ENCODE measurements around the gene C1orf159. TPM values are rescaled to one million over a fixed set of nuclear protein-coding genes. Genes with fewer than 3 reads are reported as not detected.
A peak's percentile ranks its signal among the peaks of the same experiment; 100 is the strongest.
"Not testable (repeated sequence)": the region's sequence is repeated elsewhere in the genome, so short reads cannot be mapped to it uniquely, and the experiment has no call there.

The C1orf159 gene
- polyA plus RNA-seq, 3 donors, result 6.4 to 20.1 (median 14.1) TPM

DNA sequence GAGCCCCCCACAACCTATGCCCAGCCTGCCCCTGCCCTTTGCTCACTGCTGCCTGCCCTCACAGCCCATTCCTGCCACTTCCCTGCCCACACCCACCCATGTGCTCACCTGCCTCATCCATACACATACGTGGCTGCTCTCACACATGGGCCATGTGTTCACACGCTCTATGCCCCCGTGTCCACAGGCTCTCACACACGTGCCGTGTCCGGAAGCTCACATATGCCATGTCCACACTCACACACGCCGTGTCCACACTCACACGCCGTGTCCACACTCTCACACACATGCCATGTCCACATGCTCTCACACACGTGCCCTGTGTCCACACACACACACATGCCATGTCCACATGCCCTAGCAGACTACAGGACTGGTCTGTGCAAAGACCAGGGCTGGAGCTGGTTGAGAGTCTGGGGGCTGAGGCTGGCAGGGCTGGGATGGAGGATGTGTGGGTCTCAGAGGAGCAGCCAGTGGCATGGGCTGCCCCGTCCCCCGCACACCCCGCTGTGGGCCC is 41.2 kb downstream of the C1orf159 start:
- DNase-seq (ENCODE audit: extremely low read depth in 1 of 11, low read depth in 9 of 11, low spot score in 4 of 11), result no peak

- DNase-seq (ENCODE audit: extremely low read depth in 1 of 11, low read depth in 9 of 11, low spot score in 4 of 11), result no peak
Measured at GRCh38 chr1:1073743-1074587, 41.9 kb downstream of the C1orf159 start, which contains the start of gene RNF223. Gene RNF223, minus strand, starts transcription at chr1:1074306. Its CDS starts 1,740 bp downstream, at chr1:1072566.

DNA sequence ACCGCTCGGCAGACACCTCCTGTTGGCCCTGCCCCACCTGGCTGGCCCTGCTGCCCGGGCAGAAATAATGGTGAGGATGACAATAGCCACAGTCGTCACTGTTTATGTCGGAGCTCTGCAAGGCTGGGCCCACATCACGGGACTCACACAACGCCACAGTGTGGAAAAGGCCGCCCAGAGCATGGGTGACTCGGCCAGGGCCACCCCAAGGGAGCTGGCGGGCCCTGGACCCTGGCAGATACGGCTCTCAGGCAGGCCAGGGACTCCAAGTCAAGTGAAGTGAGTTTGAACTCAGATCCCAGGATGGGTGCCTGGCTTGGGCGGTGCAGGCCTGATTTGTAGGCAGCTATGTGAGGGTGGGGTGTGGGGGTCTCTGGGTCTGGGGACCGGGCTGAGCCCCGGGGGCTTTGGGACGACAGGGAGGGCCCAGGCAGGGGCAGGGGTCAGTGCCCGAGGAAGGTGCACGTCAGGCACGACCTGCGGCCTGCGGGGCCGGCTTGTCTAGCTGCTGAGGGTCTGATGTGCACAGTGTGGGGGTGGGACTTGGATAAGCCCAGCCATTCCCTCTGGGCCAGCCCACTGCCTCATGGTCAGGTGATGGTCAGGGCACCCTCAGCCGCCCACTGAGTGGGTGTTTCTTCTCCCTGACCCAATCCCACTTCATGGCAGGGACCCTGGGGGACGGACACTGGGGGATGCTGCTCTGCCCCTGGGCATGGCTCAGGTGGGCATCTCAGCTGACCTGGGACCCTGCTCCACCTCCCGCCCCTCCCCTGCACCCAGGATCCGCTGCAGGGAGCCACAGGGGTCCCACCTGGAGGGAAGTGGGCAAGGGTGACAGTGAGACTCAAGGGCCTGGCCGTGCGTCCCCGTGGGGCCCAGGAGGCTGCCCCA is 42.8 kb downstream of the C1orf159 start:
- DNase-seq (ENCODE audit: extremely low read depth in 1 of 11, low read depth in 9 of 11, low spot score in 4 of 11), result no peak

- no peak for DNase-seq (ENCODE audit: extremely low read depth in 1 of 11, low read depth in 9 of 11, low spot score in 4 of 11)
Measured at GRCh38 chr1:1072299-1072848, 43.5 kb downstream of the C1orf159 start.

DNA sequence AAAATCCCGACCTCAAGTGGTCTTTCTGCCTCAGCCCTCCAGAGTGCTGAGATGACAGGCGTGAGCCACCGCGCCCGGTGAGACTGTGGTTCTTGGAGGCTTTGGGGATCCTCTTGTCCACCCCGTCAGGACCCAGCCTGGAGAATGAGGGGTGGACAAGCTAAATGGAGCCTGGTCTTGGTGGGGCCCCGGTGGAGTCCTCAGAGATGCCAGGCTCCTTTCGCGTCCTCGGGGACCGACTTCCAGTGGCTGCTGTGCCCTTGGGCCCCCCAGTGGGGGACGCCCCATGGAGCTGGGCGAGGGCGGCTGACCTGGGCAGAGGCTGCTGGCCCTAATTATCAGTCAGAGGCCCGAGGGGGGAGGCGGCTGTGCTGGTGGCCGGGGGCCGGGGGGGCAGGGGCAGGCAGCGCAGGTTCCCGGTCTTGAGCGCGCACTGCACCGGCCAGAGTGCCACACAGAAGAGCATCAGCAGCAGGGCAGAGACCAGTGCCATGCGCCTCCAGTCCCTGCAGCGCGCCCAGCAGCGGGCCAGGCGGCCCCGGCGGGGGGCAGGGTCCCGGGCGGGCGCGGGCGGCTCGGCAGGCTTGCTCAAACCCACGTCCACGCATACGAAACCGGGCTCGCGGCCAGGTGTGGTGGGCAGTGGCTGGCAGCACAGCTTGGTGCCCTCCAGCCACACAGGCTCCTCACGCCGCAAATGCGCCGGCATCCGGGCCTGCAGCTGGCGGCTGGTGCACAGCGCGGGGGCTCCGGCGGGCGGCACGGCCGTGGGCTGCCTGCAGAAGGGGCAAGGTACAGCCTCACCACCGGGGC is 44.2 kb downstream of the C1orf159 start:
- no peak for DNase-seq (ENCODE audit: extremely low read depth in 1 of 11, low read depth in 9 of 11, low spot score in 4 of 11)

DNA sequence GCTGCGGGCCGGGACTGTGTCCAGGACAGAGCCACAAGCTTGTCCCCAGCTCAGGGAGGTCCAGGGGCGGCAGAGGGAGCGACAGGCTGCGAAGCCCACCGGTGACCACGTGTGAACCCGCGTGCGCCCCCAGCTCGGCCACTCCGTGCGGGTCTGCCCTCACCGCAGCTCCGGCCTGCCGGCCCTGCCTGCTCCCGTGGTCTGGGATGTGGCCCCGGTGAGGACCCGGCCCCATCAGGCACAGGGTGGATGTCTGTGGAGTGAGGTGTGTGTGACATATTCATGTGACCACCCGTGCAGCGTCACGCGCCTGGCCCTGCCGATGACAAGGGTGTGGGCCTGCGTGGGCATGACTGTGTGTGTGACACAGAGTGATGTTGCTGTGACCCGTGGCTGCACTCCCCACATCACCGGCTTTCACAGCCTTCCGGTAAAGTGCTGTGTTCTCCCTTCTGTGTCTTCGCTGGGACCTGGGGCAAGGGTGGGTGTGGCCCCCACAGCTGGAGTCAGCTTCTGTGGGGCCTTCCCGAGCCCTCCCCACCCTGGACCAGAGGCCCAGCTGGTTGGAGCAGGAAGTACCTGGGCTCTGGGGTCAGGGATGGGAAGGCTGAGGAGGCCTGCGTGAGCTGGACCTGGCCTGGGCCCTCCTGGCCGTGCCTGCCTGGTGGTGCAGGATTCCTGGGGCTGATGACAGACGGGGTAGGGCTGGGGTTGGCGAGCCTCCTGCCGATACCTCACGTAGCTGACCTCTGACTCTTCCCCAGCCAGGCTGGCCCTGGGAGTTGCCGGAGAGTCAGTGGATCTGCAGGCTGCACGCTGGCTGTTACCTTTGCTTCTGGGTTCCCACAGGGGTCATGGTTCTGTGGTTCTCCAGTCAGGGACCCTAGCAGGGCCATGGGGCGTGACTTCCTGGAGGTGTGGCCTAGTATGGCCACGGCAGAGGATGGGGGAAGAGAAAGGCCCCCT is 45.9 kb downstream of the C1orf159 start:
- no peak for DNase-seq (ENCODE audit: extremely low read depth in 1 of 11, low read depth in 9 of 11, low spot score in 4 of 11)

GRCh38 chr1:1069056-1069710 is 46.7 kb downstream of the C1orf159 start:
- peak in 2 of 11 donors; percentile 51 to 57 for DNase-seq (ENCODE audit: extremely low read depth in 1 of 11, low read depth in 9 of 11, low spot score in 4 of 11)

DNA sequence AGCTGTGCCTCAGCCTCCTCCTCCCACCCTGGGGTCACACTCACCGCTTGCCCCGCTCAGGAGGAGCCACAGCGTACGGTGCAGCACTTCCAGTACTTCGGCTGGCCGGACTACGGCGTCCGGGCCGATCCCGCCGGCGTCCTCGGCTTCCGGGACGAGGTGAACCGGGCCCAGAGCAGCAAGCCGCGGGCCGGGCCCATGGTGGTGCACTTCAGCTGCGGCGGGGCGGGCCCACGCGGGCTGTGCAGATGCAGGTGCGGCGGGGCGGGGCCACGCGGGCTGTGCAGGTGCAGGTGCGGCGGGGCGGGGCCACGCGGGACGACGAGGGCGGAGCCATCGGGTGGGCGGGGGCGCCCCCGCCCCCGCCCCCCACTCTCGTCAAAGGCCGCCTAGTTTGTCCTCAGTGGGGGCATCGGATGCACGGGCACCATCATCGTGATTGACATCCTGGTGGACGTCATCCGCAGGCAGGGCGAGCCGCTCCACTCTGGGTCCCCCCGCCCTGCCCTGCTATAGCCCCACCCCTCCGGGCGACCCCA is 47.3 kb downstream of the C1orf159 start:
- no peak for DNase-seq (ENCODE audit: extremely low read depth in 1 of 11, low read depth in 9 of 11, low spot score in 4 of 11)

DNA sequence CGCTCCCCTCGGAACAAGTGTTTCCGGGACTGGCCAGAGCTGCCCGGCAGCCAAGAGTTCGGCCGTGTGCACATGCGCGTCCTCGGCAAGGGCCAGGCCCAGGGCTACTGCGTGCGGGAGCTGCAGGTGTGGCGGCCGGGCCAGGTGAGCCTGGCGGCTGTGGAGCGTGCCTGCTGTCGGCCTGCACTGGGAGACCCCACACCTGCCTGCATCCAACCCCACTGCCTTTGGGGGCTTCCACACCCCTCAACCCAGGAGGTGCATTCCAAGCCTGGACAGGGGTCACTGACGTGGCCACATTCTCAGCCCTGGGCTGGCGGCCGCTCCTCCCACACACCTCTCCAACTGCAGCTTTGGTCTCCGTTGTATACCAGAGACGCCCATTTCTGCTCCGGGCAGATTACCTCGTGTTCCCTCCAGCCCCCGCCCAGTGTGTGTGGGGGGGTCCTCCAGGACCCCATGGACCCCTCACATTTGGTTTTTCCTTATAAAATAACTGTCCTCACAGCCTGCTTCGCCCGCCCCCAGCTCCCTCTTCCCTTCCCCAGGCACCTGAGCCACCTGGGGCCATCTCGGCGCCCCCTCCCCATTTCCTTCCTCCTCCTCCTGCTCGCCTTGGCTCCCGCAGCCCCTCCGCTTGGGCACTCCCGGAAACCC is 47.9 kb downstream of the C1orf159 start:
- DNase-seq (ENCODE audit: extremely low read depth in 1 of 11, low read depth in 9 of 11, low spot score in 4 of 11), result no peak

DNA sequence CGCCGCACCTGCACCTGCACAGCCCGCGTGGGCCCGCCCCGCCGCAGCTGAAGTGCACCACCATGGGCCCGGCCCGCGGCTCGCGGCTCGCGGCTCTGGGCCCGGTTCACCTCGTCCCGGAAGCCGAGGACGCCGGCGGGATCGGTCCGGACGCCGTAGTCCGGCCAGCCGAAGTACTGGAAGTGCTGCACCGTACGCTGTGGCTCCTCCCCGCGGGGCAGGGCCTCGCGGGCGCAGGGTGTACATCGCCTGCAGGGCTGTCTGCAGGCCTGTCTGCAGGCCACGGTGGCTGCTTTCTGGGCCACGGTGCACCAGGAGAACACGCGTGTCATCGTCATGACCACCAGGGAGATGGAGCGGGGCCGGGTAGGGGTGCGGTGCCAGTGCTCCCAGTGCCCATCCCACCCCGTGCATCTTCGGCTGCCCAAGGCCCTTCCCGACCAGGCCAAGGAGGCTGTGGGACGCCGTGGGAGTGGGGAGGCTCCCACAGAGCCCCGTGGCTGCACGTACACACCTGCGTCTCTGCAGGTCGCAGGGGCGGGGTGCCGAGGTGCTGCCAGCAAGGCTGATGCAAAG is 48.5 kb downstream of the C1orf159 start:
- DNase-seq (ENCODE audit: extremely low read depth in 1 of 11, low read depth in 9 of 11, low spot score in 4 of 11), result no peak

GRCh38 chr1:1066403-1067283 is 49.2 kb downstream of the C1orf159 start:
- no peak for DNase-seq (ENCODE audit: extremely low read depth in 1 of 11, low read depth in 9 of 11, low spot score in 4 of 11)

GRCh38 chr1:1065940-1066304 is 50.0 kb downstream of the C1orf159 start:
- DNase-seq (ENCODE audit: extremely low read depth in 1 of 11, low read depth in 9 of 11, low spot score in 4 of 11), result not testable (repeated sequence)

GRCh38 chr1:1065265-1065939 is 50.5 kb downstream of the C1orf159 start:
- no peak for DNase-seq (ENCODE audit: extremely low read depth in 1 of 11, low read depth in 9 of 11, low spot score in 4 of 11)

Data from renal cortex interstitium (tissue), 11 donors.